ENCODE data around the gene SMARCD2.
"Not testable (repeated sequence)": the region's sequence is repeated elsewhere in the genome, so short reads cannot be mapped to it uniquely, and the experiment has no call there.

Gene SMARCD2

GRCh38 chr17:63842540-63843386 lies at the start of gene SMARCD2:
TSS of gene SMARCD2 (minus strand) at chr17:63842685. CDS start at chr17:63842674, 11 bp downstream.
- TF ChIP-seq CTCF (IDR thresholded peaks at IDR 0.05; ENCODE audit: low read depth, low read length) = no peak

GRCh38 chr17:63889026-63889848 lies 46.8 kb upstream of the SMARCD2 start:
- not testable (repeated sequence) for DNase-seq (ENCODE audit: extremely low read depth, low read depth)
- peak; percentile 38 for TF ChIP-seq CTCF (IDR thresholded peaks at IDR 0.05; ENCODE audit: low read depth, low read length)

More at GRCh38 chr17:63842540-63843386, at the start of gene SMARCD2:
- DNase-seq (ENCODE audit: extremely low read depth, low read depth) = peak; percentile 99

- DNase-seq (ENCODE audit: extremely low read depth, low read depth) = not testable (repeated sequence)
Observed at GRCh38 chr17:63885119-63885518, 42.6 kb upstream of the SMARCD2 start.

- DNase-seq (ENCODE audit: extremely low read depth, low read depth) = not testable (repeated sequence)
Observed at GRCh38 chr17:63882626-63883126, 40.2 kb upstream of the SMARCD2 start.

- no peak for DNase-seq (ENCODE audit: extremely low read depth, low read depth)
- peak; percentile 58 for TF ChIP-seq CTCF (IDR thresholded peaks at IDR 0.05; ENCODE audit: low read depth, low read length)
Observed at GRCh38 chr17:63881935-63882601, 39.6 kb upstream of the SMARCD2 start, which contains the start of gene GH2. TSS of gene GH2 (minus strand) at chr17:63881944. CDS start at chr17:63881801, 143 bp downstream.

- not testable (repeated sequence) for DNase-seq (ENCODE audit: extremely low read depth, low read depth)
Observed at GRCh38 chr17:63881337-63881736, 38.9 kb upstream of the SMARCD2 start.

GRCh38 chr17:63880706-63881105 lies 38.2 kb upstream of the SMARCD2 start:
- no peak for DNase-seq (ENCODE audit: extremely low read depth, low read depth)
- no peak for TF ChIP-seq CTCF (IDR thresholded peaks at IDR 0.05; ENCODE audit: low read depth, low read length)

- not testable (repeated sequence) for DNase-seq (ENCODE audit: extremely low read depth, low read depth)
Observed at GRCh38 chr17:63878413-63878812, 35.9 kb upstream of the SMARCD2 start.

GRCh38 chr17:63874693-63875092 lies 32.2 kb upstream of the SMARCD2 start:
- DNase-seq (ENCODE audit: extremely low read depth, low read depth) = not testable (repeated sequence)

GRCh38 chr17:63874061-63874626 lies 31.7 kb upstream of the SMARCD2 start:
- DNase-seq (ENCODE audit: extremely low read depth, low read depth) = not testable (repeated sequence)

GRCh38 chr17:63873577-63873976 lies 31.1 kb upstream of the SMARCD2 start, which contains the start of gene CSH2:
TSS of gene CSH2 (minus strand) at chr17:63873677. CDS start at chr17:63873614, 63 bp downstream.
- DNase-seq (ENCODE audit: extremely low read depth, low read depth) = not testable (repeated sequence)

GRCh38 chr17:63871646-63872365 lies 29.3 kb upstream of the SMARCD2 start:
- DNase-seq (ENCODE audit: extremely low read depth, low read depth) = not testable (repeated sequence)

- DNase-seq (ENCODE audit: extremely low read depth, low read depth) = not testable (repeated sequence)
Observed at GRCh38 chr17:63870292-63870665, 27.8 kb upstream of the SMARCD2 start.

Data from AG09319 (cell line).